Forelimb muscle (tissue), 1 donor: ENCODE data around the gene GJE1. TPM values are rescaled to one million over a fixed set of nuclear protein-coding genes. Genes with fewer than 3 reads are reported as not detected.
"Not testable (repeated sequence)": the region's sequence is repeated elsewhere in the genome, so short reads cannot be mapped to it uniquely, and the experiment has no call there.

ENCODE experiments used
- DNase-seq: peaks from one replicate; pipeline ENCODE4 v3.0.0-alpha.2; 2013; ENCODE audit warnings: low read depth
- polyA plus RNA-seq: library from polyadenylated mRNA; unstranded; fragments of 120-200 nt; gene quantifications from one replicate; pipeline ENCODE4 v1.2.1, GENCODE V29; 2013; ENCODE audit not compliant: insufficient read length

GJE1 gene, protein sequence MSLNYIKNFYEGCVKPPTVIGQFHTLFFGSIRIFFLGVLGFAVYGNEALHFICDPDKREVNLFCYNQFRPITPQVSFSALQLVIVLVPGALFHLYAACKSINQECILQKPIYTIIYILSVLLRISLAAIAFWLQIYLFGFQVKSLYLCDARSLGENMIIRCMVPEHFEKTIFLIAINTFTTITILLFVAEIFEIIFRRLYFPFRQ
- polyA plus RNA-seq: not detected

DNA sequence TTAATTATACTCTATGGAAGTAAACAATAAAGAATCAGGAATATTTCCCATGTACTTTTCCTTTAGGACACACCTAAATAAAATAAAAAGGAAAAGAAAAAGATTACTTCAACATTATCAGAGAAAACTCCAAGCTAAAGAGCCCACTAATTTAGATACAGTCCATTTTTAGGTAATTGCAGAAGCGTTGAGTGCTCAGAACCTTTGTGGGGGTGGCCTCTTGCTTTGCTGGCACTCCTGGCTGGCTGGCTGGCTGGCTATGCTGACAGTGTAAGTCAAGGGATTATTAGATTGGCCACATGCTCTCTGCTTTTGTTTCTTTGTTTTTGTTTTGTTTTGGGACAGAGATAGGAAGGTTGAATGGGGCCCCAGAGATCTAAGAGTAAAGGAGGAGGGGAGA is at the start of gene GJE1:
Gene GJE1 (plus strand): TSS at position 301 of the 400 bp plus-strand sequence. CDS start 234 bp downstream, outside the sequence.
- DNase-seq: no peak

- DNase-seq: no peak
Observed at GRCh38 chr6:142087950-142088857, 44.5 kb upstream of the GJE1 start.

GRCh38 chr6:142088858-142089216 is 43.9 kb upstream of the GJE1 start:
- no peak for DNase-seq

DNA sequence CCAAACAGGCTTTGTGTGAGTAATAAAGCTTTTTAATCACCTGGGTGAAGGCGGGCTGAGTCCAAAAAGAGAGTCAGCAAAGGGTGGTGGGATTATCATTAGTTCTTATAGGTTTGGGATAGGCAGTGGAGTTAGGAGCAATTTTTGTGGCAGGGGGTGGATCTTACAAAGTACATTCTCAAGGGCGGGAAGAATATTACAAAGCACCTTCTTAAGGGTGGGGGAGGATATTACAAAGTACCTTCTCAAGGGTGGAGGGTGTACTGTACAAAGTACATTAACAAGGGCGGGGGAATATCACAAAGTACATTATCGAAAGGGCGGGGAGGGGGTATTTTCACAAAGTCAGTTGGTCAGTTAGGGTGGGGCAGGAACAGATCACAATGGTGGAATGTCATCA is 27.9 kb upstream of the GJE1 start:
- DNase-seq: not testable (repeated sequence)

DNA sequence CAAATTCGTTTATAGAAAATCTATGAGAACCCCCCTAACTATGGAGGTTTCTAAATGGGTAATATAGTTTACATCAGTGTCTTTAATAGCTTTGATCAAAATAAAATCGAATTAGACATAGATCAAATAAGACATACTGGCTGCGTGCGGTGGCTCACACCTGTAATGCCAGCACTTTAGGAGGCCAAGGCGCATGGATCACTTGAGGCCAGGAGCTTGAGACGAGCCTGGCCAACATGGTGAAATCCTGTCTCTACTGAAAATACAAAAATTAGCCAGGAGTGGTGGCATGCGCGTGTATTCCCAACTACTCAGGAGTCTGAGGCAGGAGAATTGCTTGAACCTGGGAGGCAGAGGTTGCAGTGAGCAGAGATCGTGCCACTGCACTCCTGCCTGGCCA is 21.9 kb upstream of the GJE1 start:
- DNase-seq: not testable (repeated sequence)

DNA sequence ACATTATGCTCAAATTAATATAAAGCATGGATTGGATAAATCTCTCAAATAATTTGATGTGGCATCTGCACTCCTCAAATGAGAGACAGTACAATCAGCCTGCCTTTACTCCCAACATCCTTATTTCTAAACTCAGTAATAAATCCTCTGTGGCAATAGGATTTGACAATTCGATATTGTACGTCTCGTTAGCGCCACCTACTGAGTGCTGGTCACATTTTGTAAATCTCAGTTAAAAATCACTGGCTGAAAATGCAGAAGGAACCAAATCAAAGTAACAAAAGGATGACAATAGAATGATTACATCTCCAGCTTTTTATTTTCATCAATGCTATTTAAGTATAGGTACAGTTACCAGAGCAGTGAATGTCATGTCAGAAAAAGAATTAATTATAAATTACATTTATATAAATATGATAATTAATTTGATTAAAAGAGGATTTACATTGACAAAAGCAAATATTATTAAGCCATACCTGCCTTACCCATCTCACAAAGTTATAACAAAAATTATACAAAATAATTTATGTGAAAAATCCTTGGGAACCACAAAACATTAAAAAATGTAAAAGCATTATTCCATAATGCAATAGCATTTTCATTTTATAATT is 20.2 kb upstream of the GJE1 start:
- peak; percentile 41 for DNase-seq

GRCh38 chr6:142117366-142117765 is 15.4 kb upstream of the GJE1 start:
- DNase-seq: no peak

GRCh38 chr6:142118328-142118727 is 14.4 kb upstream of the GJE1 start:
- no peak for DNase-seq

GRCh38 chr6:142118925-142119324 is 13.8 kb upstream of the GJE1 start:
- DNase-seq: no peak

DNA sequence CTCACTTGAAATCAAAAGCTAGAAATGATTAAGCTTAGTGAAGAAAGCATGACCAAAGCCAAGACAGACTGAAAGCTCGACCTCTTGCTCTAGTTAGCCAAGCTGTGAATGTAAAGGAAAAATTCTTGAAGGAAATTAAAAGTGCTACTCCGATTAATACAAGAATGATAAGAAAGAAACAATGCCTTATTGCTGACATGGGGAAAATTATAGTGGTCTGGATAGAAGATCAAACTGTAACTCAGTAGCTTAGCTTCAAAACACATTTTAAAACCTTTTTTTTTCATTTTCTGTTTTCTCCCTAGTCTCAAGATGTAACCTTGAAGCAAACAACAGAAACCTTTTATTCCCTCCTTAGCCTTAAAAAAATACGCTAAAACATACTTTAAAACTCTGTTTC is 11.4 kb upstream of the GJE1 start:
- DNase-seq: no peak

DNA sequence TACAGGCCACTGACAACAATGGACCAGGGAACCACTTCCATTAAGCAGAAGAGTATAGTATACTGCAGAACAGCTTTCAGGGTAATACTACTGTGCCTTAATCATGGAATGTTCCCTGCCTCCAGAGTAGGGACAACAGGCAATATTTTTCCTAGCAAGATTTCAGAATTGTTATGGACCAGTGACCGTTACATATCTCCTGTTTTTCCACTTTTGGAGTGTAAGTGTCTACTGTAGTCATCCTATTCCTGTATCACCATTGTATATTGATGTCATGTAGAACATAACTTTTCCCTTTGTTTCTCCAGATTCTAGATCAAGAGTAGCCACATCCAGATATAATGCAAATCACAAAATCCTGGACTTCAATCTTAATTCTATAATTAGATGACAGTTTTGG is 1.9 kb upstream of the GJE1 start:
- no peak for DNase-seq

DNA sequence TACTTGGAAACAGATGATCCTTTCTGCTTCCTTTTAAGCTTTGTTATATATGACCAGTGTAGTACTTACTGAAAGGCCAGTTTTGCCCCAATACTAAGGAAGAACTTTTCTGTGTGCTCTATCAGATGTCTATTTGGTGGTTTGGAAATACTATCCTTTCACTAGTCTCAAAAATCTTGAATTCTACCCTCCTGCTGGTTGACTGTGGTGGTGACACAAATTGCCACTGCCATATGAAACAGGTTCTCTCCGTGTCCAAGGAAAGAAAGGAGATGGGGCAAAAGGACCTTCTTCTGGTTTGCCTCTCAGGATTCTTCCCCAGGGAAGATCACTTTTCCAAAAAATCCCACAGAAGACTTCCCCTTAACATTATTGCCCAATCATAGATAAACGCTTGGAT is 6.2 kb downstream of the GJE1 start:
- no peak for DNase-seq

DNA sequence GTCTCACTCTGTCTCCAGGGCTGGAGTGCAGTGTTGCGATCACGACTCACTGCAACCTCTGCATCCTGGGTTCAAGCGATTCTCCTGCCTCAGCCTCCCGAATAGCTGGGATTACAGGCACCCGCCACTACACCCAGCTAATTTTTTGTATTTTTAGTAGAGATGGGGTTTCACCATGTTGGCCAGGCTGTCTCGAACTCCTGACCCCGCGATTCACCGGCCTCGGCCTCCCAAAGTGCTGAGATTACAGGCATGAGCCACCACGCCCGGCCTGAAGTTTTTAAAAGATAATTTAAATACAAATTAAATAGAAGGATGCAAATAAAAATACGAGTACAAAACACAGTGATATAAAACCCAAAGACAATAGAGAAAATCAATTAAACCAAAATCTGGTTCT is 8.8 kb downstream of the GJE1 start:
- not testable (repeated sequence) for DNase-seq

GRCh38 chr6:142146828-142147662 is 14.3 kb downstream of the GJE1 start, which contains the start of the genes NMBR and VTA1:
NMBR (minus strand) TSS chr6:142147122; CDS start chr6:142088658, 58,464 bp downstream.
VTA1 (plus strand) TSS chr6:142147263; CDS start chr6:142147288, 25 bp downstream.
- DNase-seq: peak; percentile 99

- no peak for DNase-seq
Observed at GRCh38 chr6:142152746-142153145, 20.0 kb downstream of the GJE1 start.

DNA sequence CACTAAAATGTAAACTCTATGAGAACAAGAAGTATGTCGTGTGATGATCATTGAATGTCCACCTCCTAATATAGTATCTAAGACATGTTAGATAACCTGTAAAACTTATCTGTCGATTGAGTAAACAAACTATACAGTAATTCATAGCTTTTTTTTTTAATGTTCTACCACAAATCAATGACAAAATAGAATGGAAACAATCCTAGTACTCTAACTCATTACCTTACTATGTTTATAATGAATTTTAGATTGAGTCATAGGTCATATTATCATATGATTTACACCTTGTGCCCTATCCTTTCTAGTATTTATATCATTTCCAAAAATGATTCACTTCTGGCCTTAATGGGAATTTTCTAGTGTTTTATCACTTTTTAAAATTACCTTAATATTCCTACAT is 20.5 kb downstream of the GJE1 start:
- no peak for DNase-seq

DNA sequence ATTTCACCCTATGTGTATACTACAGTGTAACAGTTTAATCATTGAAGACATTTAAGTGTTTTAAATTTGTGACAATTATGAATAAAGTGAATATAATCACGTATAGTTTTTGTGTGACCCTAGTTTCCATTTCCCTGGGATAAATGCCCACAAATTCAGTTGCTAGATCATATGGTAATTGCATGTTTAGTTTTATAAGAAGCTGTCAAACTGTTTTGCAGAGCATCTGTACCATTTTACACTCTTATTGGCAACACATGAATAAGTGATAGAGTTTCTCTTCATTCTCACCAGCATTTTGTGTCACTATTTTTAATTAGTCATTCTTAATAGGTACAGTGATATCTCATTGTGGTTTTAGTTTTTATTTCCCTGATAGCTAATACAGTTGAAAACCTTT is 21.6 kb downstream of the GJE1 start:
- no peak for DNase-seq

GRCh38 chr6:142155091-142155490 is 22.4 kb downstream of the GJE1 start:
- DNase-seq: no peak

- peak; percentile 16 for DNase-seq
Observed at GRCh38 chr6:142155895-142156757, 23.4 kb downstream of the GJE1 start.

- not testable (repeated sequence) for DNase-seq
Observed at GRCh38 chr6:142156758-142157068, 24.0 kb downstream of the GJE1 start.

DNA sequence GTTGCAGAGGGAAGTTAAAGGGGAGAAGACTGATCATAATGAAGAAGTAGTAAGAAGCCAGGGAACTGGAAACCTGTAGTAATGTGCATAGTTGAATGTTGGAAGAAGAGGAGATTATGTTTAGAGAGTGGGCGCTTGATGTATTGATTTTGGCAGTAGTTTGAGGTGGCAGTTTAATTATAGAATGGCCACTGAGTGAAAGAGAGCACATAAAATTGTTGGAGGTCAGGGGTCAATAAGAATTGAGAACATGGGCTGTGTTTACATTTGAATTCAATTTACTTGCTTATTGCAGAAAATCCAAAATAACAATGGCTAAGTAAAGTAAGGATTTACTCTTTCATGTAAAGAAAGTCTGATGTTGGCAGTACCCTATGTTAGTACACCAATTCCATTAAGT is 30.1 kb downstream of the GJE1 start:
- DNase-seq: no peak
